PC-3 (cell line): Measurements from ENCODE around the gene TAGLN.

Source experiments
- EZH2 ChIP-seq: fragments of 300-600 bp; sonication (generic); IDR thresholded peaks from one replicate; pipeline ENCODE4 v1.6.1; 2017; ENCODE audit warnings: antibody characterized with exemption, mild to moderate bottlenecking, low read length; ENCODE audit not compliant: unreplicated experiment
- EZH2phosphoT487 ChIP-seq: fragments of 300-600 bp; sonication (generic); IDR thresholded peaks from 2 replicates; pipeline ENCODE4 v1.6.1; 2018; ENCODE audit warnings: mild to moderate bottlenecking, antibody characterized with exemption, low read length, borderline replicate concordance
- TF ChIP-seq, protein P1 (sequence below): fragments of 300-600 bp; sonication (generic); conservative IDR thresholded peaks from 2 replicates; pipeline ENCODE4 v1.5.1; 2017; ENCODE audit warnings: antibody characterized with exemption, low read depth, mild to moderate bottlenecking, low read length

- TF ChIP-seq, protein P1, sequence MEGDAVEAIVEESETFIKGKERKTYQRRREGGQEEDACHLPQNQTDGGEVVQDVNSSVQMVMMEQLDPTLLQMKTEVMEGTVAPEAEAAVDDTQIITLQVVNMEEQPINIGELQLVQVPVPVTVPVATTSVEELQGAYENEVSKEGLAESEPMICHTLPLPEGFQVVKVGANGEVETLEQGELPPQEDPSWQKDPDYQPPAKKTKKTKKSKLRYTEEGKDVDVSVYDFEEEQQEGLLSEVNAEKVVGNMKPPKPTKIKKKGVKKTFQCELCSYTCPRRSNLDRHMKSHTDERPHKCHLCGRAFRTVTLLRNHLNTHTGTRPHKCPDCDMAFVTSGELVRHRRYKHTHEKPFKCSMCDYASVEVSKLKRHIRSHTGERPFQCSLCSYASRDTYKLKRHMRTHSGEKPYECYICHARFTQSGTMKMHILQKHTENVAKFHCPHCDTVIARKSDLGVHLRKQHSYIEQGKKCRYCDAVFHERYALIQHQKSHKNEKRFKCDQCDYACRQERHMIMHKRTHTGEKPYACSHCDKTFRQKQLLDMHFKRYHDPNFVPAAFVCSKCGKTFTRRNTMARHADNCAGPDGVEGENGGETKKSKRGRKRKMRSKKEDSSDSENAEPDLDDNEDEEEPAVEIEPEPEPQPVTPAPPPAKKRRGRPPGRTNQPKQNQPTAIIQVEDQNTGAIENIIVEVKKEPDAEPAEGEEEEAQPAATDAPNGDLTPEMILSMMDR = no peak
- TF ChIP-seq EZH2 (no peak), EZH2phosphoT487 (no peak)
Observed at GRCh38 chr11:117238221-117238620, 39.1 kb downstream of the TAGLN start.
